AG04449 (cell line): ENCODE results near the gene CATSPER4.

Source experiments
- CTCF ChIA-PET: fragments of 350-600 bp; formaldehyde crosslinking; extraction: SDS; loops from one replicate; lab custom pipeline; 2021; ENCODE audit warnings: antibody characterized with exemption; lab: Yijun Ruan, JAX
- POLR2A ChIA-PET: fragments of 400-600, 350-600 bp; formaldehyde crosslinking; extraction: SDS; loops from one replicate; lab custom pipeline; 2020; ENCODE audit warnings: antibody characterized with exemption, inconsistent platforms; lab: Yijun Ruan, JAX
- DNase-seq: peaks from one replicate; pipeline ENCODE4 v3.0.0-alpha.2; 2010; ENCODE audit warnings: low read depth, low spot score
- H3K4me3 ChIP-seq: 2 replicates; pipeline ENCODE4 v1.5.1; 2011; ENCODE audit warnings: low read depth, mild to moderate bottlenecking, control low read depth, low read length
- TF ChIP-seq, protein P1 (sequence below): IDR thresholded peaks from one replicate; pipeline ENCODE4 v1.5.1; 2011; ENCODE audit warnings: mild to moderate bottlenecking, moderate library complexity, low read length, control low read depth, inconsistent platforms; ENCODE audit not compliant: insufficient read depth; ENCODE audit errors: missing control alignments

Gene CATSPER4

DNA sequence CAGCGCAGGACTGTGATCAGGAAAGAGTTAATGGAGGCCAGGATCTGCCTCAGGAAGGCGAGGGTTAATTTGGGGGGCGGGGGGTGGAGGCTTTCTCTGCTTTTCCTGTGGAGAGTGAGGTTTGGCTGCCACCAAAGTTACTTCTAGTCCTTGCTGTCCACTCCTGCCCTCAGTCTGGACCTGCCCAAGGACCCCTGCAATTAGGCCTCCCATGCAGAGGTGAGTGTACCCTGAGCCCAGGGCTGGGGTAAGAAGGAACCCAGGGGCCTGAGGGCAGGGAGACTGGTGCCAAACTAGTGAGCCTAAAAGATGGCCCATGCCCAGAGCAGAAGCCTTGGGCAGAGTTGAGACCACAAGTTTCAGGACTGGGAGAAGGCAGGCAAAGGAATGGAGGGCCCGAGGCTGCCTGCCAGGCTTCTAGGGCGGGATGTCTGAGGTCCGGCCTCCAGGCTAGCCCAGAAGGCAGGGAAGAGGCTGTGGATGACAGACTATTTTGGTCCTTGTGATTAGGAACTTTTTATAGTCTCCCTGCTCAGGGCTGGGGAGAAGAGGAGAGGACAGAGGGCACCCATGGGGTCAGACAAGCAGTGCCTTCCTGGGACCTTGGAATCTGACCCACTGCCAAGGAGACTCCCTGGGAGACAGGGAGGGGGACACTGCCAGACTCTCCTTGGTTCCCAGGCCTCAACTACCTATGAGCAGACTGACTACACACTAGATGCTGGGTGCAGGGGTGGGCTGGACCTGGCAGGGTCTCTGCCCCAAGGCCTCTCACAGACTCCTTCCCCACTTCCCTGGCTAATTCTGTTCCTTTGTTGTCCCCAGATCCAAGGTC lies 31.3 kb upstream of the CATSPER4 start, which contains the start of gene FAM110D:
FAM110D (plus strand) TSS at position 172 of the 835 bp plus-strand sequence. CDS start 2,213 bp downstream, outside the sequence.
- no peak within 1 kb of the TSS for H3K4me3 ChIP-seq
- ChIA-PET POLR2A (no interaction called here), CTCF (interaction anchor here (1.6 kb wide), 1 partner anchor 75 kb away, joined by 4 read pairs; the partner anchor contains the start of gene CEP85)
- TF ChIP-seq, protein P1, sequence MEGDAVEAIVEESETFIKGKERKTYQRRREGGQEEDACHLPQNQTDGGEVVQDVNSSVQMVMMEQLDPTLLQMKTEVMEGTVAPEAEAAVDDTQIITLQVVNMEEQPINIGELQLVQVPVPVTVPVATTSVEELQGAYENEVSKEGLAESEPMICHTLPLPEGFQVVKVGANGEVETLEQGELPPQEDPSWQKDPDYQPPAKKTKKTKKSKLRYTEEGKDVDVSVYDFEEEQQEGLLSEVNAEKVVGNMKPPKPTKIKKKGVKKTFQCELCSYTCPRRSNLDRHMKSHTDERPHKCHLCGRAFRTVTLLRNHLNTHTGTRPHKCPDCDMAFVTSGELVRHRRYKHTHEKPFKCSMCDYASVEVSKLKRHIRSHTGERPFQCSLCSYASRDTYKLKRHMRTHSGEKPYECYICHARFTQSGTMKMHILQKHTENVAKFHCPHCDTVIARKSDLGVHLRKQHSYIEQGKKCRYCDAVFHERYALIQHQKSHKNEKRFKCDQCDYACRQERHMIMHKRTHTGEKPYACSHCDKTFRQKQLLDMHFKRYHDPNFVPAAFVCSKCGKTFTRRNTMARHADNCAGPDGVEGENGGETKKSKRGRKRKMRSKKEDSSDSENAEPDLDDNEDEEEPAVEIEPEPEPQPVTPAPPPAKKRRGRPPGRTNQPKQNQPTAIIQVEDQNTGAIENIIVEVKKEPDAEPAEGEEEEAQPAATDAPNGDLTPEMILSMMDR, result no peak
- no peak for DNase-seq

DNA sequence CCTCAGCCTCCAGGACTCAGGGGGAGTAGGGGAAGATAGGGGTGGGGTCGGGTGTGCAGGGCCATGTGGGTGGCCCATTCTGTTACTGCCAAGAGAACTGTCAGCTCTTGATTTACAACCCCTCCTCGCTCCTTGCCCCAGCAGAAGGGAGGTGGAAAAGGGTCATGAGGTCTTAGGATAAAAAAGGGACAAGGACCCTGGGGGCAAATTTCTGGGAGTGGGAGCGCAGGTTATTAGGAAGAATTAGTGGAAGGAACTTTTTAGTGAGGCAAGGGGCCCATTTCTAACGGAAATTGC lies 30.7 kb upstream of the CATSPER4 start:
- ChIA-PET CTCF (interaction anchor here (0.9 kb wide), 1 partner anchor 14 kb away, joined by 4 read pairs; no protein-coding TSS in a partner anchor), POLR2A (no interaction called here)
- no peak for DNase-seq
- no peak overlapping the region for H3K4me3 ChIP-seq
- TF ChIP-seq, protein P1, result no peak

DNA sequence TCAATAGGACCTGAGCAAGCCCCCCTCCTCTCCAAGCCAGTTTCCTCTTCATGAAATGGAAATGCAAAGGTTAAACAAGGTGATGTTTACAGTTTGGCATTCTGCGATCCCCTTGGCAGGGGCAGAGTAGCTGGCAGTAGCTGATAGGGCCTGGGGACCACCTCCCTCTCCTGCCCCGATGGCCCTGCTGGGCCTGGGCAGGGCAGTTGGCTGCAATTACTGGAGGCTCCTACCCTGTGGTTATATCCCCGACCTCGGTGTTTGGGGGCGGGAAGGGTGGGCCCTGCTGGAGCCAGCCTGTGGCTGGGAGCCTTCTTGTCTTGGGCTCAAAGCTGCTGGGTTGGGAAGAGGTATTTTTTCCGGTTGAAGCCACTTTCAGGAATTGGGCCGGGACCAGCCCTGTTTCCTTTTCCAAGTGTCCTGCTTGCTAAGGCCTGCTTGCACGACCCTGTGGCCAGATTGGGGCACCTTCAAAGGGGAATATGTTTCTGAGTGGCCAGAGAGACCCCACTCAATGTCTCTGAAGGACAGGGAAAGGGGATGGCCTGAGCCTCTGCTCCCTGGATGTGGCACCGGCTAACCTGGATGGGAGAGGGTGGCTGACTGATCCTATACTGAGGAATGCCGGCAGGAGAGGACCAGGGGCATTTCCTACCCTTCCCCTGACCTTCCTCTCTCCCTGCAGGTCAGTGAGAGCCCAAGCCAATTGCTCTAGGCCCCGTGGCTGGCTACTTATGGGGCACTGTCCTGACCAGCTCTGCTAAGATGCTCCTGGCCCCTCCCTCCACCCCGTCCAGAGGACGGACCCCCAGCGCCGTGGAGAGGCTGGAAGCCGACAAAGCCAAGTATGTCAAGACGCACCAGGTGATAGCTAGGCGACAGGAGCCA lies 29.6 kb upstream of the CATSPER4 start:
- TF ChIP-seq, protein P1, result no peak
- ChIA-PET POLR2A (no interaction called here), CTCF (interaction anchor here (0.9 to 4.0 kb wide), 5 partner anchors 9 to 256 kb away, joined by 3 to 22 read pairs (median 5); partner anchors contain the start of gene ZNF593)
- H3K4me3 ChIP-seq, result peak overlapping the region; percentile 30
- DNase-seq, result no peak

DNA sequence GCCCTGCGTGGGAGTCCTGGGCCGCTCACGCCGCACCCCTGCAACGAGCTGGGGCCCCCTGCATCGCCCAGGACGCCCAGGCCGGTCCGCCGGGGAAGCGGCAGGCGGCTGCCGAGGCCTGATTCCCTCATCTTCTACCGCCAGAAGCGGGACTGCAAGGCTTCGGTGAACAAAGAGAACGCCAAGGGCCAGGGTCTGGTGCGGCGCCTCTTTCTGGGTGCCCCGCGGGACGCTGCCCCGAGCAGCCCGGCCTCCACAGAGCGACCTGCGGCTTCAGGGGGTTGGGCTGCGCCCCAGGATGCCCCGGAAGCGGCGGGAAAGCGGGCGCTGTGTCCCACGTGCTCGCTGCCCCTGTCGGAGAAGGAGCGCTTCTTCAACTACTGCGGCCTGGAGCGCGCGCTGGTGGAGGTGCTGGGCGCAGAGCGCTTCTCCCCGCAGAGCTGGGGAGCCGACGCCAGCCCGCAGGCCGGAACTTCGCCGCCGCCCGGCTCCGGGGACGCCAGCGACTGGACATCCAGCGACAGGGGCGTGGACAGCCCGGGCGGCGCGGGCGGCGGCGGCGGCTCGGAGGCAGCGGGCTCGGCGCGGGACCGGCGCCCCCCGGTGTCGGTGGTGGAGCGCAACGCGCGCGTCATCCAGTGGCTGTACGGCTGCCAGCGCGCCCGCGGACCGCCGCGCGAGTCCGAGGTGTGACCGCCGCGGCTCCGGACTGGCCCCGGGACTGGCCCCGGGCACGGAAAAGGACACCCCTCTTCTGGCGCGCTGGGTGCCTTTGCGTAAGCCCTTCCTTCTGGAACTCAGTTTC lies 28.8 kb upstream of the CATSPER4 start:
- TF ChIP-seq, protein P1, result peak; percentile 18
- CTCF ChIA-PET, result interaction anchor here (1.0 to 4.0 kb wide), 7 partner anchors 8 to 256 kb away, joined by 3 to 22 read pairs (median 5); partner anchors contain the start of gene ZNF593
- peak overlapping the region; percentile 30 for H3K4me3 ChIP-seq
- no peak for DNase-seq
- POLR2A ChIA-PET, result no interaction called here

DNA sequence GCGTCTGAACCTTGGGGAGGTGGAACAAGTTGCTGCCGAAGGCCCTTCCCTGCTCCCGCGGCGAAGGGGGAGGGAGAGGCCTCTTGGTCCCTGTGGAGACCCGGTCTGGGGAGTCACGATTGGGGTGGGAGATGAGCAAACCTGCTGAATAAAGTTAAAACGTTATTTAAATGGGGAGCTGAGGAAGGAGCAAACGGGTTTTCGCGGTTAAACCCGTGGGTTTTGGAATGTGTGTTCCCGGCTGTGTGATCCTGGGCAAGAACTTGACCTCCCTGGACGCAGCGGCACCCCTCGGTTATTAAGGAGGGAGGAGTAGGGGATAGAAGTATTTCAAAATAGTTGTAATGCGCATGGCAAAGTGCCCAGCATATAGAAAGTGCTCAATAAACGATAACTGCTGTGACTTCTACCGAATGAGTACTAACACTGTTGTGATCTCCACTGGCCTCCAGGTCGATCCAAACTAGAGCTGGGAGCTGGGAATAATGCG lies 28.1 kb upstream of the CATSPER4 start:
- TF ChIP-seq, protein P1, result no peak
- ChIA-PET POLR2A (no interaction called here), CTCF (interaction anchor here (0.9 to 4.0 kb wide), 6 partner anchors 12 to 128 kb away, joined by 3 to 22 read pairs (median 5); no protein-coding TSS in a partner anchor)
- H3K4me3 ChIP-seq, result peak overlapping the region; percentile 30
- DNase-seq, result no peak
